ENCODE data around the gene UNC13C.

The UNC13C gene

GRCh38 chr15:54540721-54541120 is 562.5 kb downstream of the UNC13C start:
- TF ChIP-seq GATA2 (IDR thresholded peaks at IDR 0.05; ENCODE audit: low read depth, low read length) = no peak
- no peak for TF ChIP-seq GATA3 (IDR thresholded peaks at IDR 0.05; ENCODE audit: low read depth, low read length)

GRCh38 chr15:54547491-54547890 is 569.2 kb downstream of the UNC13C start:
- no peak for TF ChIP-seq GATA2 (IDR thresholded peaks at IDR 0.05; ENCODE audit: low read depth, low read length)
- no peak for TF ChIP-seq GATA3 (IDR thresholded peaks at IDR 0.05; ENCODE audit: low read depth, low read length)

- no peak for TF ChIP-seq GATA3 (IDR thresholded peaks at IDR 0.05; ENCODE audit: low read depth, low read length)
- TF ChIP-seq GATA2 (IDR thresholded peaks at IDR 0.05; ENCODE audit: low read depth, low read length) = no peak
Observed at GRCh38 chr15:54550954-54551353, 572.7 kb downstream of the UNC13C start.

- TF ChIP-seq GATA3 (IDR thresholded peaks at IDR 0.05; ENCODE audit: low read depth, low read length) = no peak
- TF ChIP-seq GATA2 (IDR thresholded peaks at IDR 0.05; ENCODE audit: low read depth, low read length) = no peak
Observed at GRCh38 chr15:54556231-54556630, 578.0 kb downstream of the UNC13C start.

GRCh38 chr15:54559405-54560069 is 581.3 kb downstream of the UNC13C start:
- no peak for TF ChIP-seq GATA3 (IDR thresholded peaks at IDR 0.05; ENCODE audit: low read depth, low read length)
- no peak for TF ChIP-seq GATA2 (IDR thresholded peaks at IDR 0.05; ENCODE audit: low read depth, low read length)

GRCh38 chr15:54560417-54560816 is 582.2 kb downstream of the UNC13C start:
- TF ChIP-seq GATA3 (IDR thresholded peaks at IDR 0.05; ENCODE audit: low read depth, low read length) (no peak), GATA2 (IDR thresholded peaks at IDR 0.05; ENCODE audit: low read depth, low read length) (no peak)

GRCh38 chr15:54564166-54564565 is 585.9 kb downstream of the UNC13C start:
- no peak for TF ChIP-seq GATA3 (IDR thresholded peaks at IDR 0.05; ENCODE audit: low read depth, low read length)
- TF ChIP-seq GATA2 (IDR thresholded peaks at IDR 0.05; ENCODE audit: low read depth, low read length) = no peak

- TF ChIP-seq GATA3 (IDR thresholded peaks at IDR 0.05; ENCODE audit: low read depth, low read length) (no peak), GATA2 (IDR thresholded peaks at IDR 0.05; ENCODE audit: low read depth, low read length) (no peak)
Observed at GRCh38 chr15:54566654-54567053, 588.4 kb downstream of the UNC13C start.

GRCh38 chr15:54567408-54568035 is 589.3 kb downstream of the UNC13C start:
- TF ChIP-seq GATA3 (IDR thresholded peaks at IDR 0.05; ENCODE audit: low read depth, low read length) (no peak), GATA2 (IDR thresholded peaks at IDR 0.05; ENCODE audit: low read depth, low read length) (no peak)

GRCh38 chr15:54568381-54568780 is 590.1 kb downstream of the UNC13C start:
- no peak for TF ChIP-seq GATA2 (IDR thresholded peaks at IDR 0.05; ENCODE audit: low read depth, low read length)
- no peak for TF ChIP-seq GATA3 (IDR thresholded peaks at IDR 0.05; ENCODE audit: low read depth, low read length)

GRCh38 chr15:54571576-54571975 is 593.3 kb downstream of the UNC13C start:
- TF ChIP-seq GATA2 (IDR thresholded peaks at IDR 0.05; ENCODE audit: low read depth, low read length) = no peak
- no peak for TF ChIP-seq GATA3 (IDR thresholded peaks at IDR 0.05; ENCODE audit: low read depth, low read length)

- no peak for TF ChIP-seq GATA2 (IDR thresholded peaks at IDR 0.05; ENCODE audit: low read depth, low read length)
- TF ChIP-seq GATA3 (IDR thresholded peaks at IDR 0.05; ENCODE audit: low read depth, low read length) = no peak
Observed at GRCh38 chr15:54575586-54575985, 597.3 kb downstream of the UNC13C start.

GRCh38 chr15:54576298-54576935 is 598.2 kb downstream of the UNC13C start:
- no peak for TF ChIP-seq GATA3 (IDR thresholded peaks at IDR 0.05; ENCODE audit: low read depth, low read length)
- no peak for TF ChIP-seq GATA2 (IDR thresholded peaks at IDR 0.05; ENCODE audit: low read depth, low read length)

GRCh38 chr15:54577476-54578250 is 599.4 kb downstream of the UNC13C start:
- no peak for TF ChIP-seq GATA2 (IDR thresholded peaks at IDR 0.05; ENCODE audit: low read depth, low read length)
- TF ChIP-seq GATA3 (IDR thresholded peaks at IDR 0.05; ENCODE audit: low read depth, low read length) = no peak

Measured in SH-SY5Y (cell line).